ENCODE measurements around the gene PTGER1.

PTGER1 gene

GRCh38 chr19:14494910-14495671 is 19.9 kb upstream of the PTGER1 start:
- Mint-ChIP-seq H3K27me3 (no peaks in the 10 kb centered on the region), H3K4me1 (peaks cover 31% of the 10 kb centered on the region), H3K27ac (ENCODE audit: low read depth) (peak overlapping the region; percentile 82), H3K36me3 (ENCODE audit: insufficient read depth) (peaks cover 22% of the 10 kb centered on the region), H3K4me3 (peak overlapping the region; percentile 82), H3K9me3 (no peaks in the 10 kb centered on the region)
- DNase-seq (ENCODE audit: low spot score in 2 of 2), result no peak
- ATAC-seq (replicated peaks; ENCODE audit: extremely low read depth, poor library complexity, severe bottlenecking), result peak; percentile 47

- no peaks in the 10 kb centered on the region for H3K9me3 Mint-ChIP-seq
- no peak for DNase-seq (ENCODE audit: low spot score in 2 of 2)
- peaks cover 29% of the 10 kb centered on the region for H3K36me3 Mint-ChIP-seq (ENCODE audit: insufficient read depth)
- ATAC-seq (replicated peaks; ENCODE audit: extremely low read depth, poor library complexity, severe bottlenecking), result no peak
- H3K27ac Mint-ChIP-seq (ENCODE audit: low read depth), result peak overlapping the region; percentile 82
- H3K27me3 Mint-ChIP-seq, result no peaks in the 10 kb centered on the region
- H3K4me1 Mint-ChIP-seq, result peaks cover 31% of the 10 kb centered on the region
- H3K4me3 Mint-ChIP-seq, result peak overlapping the region; percentile 82
These were observed 19.3 kb upstream of the PTGER1 start for GRCh38 chr19:14494411-14494810.

- H3K4me1 Mint-ChIP-seq, result peaks cover 31% of the 10 kb centered on the region
- H3K4me3 Mint-ChIP-seq, result no peak overlapping the region
- no peak for ATAC-seq (replicated peaks; ENCODE audit: extremely low read depth, poor library complexity, severe bottlenecking)
- peaks cover 35% of the 10 kb centered on the region for H3K36me3 Mint-ChIP-seq (ENCODE audit: insufficient read depth)
- H3K27ac Mint-ChIP-seq (ENCODE audit: low read depth), result peak overlapping the region; percentile 19
- no peaks in the 10 kb centered on the region for H3K9me3 Mint-ChIP-seq
- no peaks in the 10 kb centered on the region for H3K27me3 Mint-ChIP-seq
- no peak for DNase-seq (ENCODE audit: low spot score in 2 of 2)
These were observed 17.7 kb upstream of the PTGER1 start for GRCh38 chr19:14492756-14493337.

- Mint-ChIP-seq H3K4me1 (peaks cover under 1% of the 10 kb centered on the region), H3K9me3 (no peaks in the 10 kb centered on the region), H3K27me3 (no peaks in the 10 kb centered on the region), H3K27ac (ENCODE audit: low read depth) (no peak overlapping the region), H3K4me3 (no peak overlapping the region), H3K36me3 (ENCODE audit: insufficient read depth) (peaks cover 30% of the 10 kb centered on the region)
- ATAC-seq (replicated peaks; ENCODE audit: extremely low read depth, poor library complexity, severe bottlenecking) (no peak), DNase-seq (ENCODE audit: low spot score in 2 of 2) (no peak)
These were observed 12.4 kb upstream of the PTGER1 start for GRCh38 chr19:14487370-14488125.

- DNase-seq (ENCODE audit: low spot score in 2 of 2) (no peak), ATAC-seq (replicated peaks; ENCODE audit: extremely low read depth, poor library complexity, severe bottlenecking) (no peak)
- Mint-ChIP-seq H3K4me1 (no peaks in the 10 kb centered on the region), H3K9me3 (no peaks in the 10 kb centered on the region), H3K36me3 (ENCODE audit: insufficient read depth) (peaks cover 10% of the 10 kb centered on the region), H3K27ac (ENCODE audit: low read depth) (no peak overlapping the region), H3K4me3 (no peak overlapping the region), H3K27me3 (no peaks in the 10 kb centered on the region)
These were observed 7.2 kb upstream of the PTGER1 start for GRCh38 chr19:14482172-14482941.

GRCh38 chr19:14480700-14481079 is 5.5 kb upstream of the PTGER1 start:
- Mint-ChIP-seq H3K36me3 (ENCODE audit: insufficient read depth) (peaks cover 18% of the 10 kb centered on the region), H3K27me3 (no peaks in the 10 kb centered on the region), H3K27ac (ENCODE audit: low read depth) (no peak overlapping the region), H3K4me1 (peaks cover 12% of the 10 kb centered on the region), H3K4me3 (no peak overlapping the region), H3K9me3 (no peaks in the 10 kb centered on the region)
- ATAC-seq (replicated peaks; ENCODE audit: extremely low read depth, poor library complexity, severe bottlenecking) (no peak), DNase-seq (ENCODE audit: low spot score in 2 of 2) (no peak)

- Mint-ChIP-seq H3K9me3 (no peaks in the 10 kb centered on the region), H3K27ac (ENCODE audit: low read depth) (no peak overlapping the region), H3K36me3 (ENCODE audit: insufficient read depth) (peaks cover 19% of the 10 kb centered on the region), H3K4me1 (peaks cover 18% of the 10 kb centered on the region), H3K4me3 (no peak overlapping the region), H3K27me3 (peaks cover 2% of the 10 kb centered on the region)
- peak; percentile 10 for ATAC-seq (replicated peaks; ENCODE audit: extremely low read depth, poor library complexity, severe bottlenecking)
- peak; percentile 66 to 68 for DNase-seq (ENCODE audit: low spot score in 2 of 2)
These were observed 5.0 kb upstream of the PTGER1 start for GRCh38 chr19:14479975-14480699.

- no peak for ATAC-seq (replicated peaks; ENCODE audit: extremely low read depth, poor library complexity, severe bottlenecking)
- Mint-ChIP-seq H3K4me1 (peaks cover 23% of the 10 kb centered on the region), H3K27me3 (peaks cover 9% of the 10 kb centered on the region), H3K4me3 (no peak overlapping the region), H3K9me3 (no peaks in the 10 kb centered on the region), H3K27ac (ENCODE audit: low read depth) (no peak overlapping the region), H3K36me3 (ENCODE audit: insufficient read depth) (peaks cover 23% of the 10 kb centered on the region)
- no peak for DNase-seq (ENCODE audit: low spot score in 2 of 2)
These were observed 4.3 kb upstream of the PTGER1 start for GRCh38 chr19:14479309-14479974.

- Mint-ChIP-seq H3K27me3 (peaks cover 16% of the 10 kb centered on the region), H3K36me3 (ENCODE audit: insufficient read depth) (peaks cover 25% of the 10 kb centered on the region), H3K4me1 (peaks cover 25% of the 10 kb centered on the region), H3K4me3 (no peak overlapping the region), H3K9me3 (no peaks in the 10 kb centered on the region), H3K27ac (ENCODE audit: low read depth) (no peak overlapping the region)
- DNase-seq (ENCODE audit: low spot score in 2 of 2) (no peak), ATAC-seq (replicated peaks; ENCODE audit: extremely low read depth, poor library complexity, severe bottlenecking) (no peak)
These were observed 3.0 kb upstream of the PTGER1 start for GRCh38 chr19:14478113-14478545.

- Mint-ChIP-seq H3K36me3 (ENCODE audit: insufficient read depth) (peaks cover 31% of the 10 kb centered on the region), H3K4me3 (no peak overlapping the region), H3K27ac (ENCODE audit: low read depth) (no peak overlapping the region), H3K9me3 (no peaks in the 10 kb centered on the region), H3K27me3 (peaks cover 22% of the 10 kb centered on the region), H3K4me1 (peaks cover 31% of the 10 kb centered on the region)
- DNase-seq (ENCODE audit: low spot score in 2 of 2) (no peak), ATAC-seq (replicated peaks; ENCODE audit: extremely low read depth, poor library complexity, severe bottlenecking) (no peak)
These were observed 2.4 kb upstream of the PTGER1 start for GRCh38 chr19:14477418-14478112.

Measured in central memory CD8-positive, alpha-beta T cell (primary cell).